ENCODE measurements around the gene FRMPD4.

DNA sequence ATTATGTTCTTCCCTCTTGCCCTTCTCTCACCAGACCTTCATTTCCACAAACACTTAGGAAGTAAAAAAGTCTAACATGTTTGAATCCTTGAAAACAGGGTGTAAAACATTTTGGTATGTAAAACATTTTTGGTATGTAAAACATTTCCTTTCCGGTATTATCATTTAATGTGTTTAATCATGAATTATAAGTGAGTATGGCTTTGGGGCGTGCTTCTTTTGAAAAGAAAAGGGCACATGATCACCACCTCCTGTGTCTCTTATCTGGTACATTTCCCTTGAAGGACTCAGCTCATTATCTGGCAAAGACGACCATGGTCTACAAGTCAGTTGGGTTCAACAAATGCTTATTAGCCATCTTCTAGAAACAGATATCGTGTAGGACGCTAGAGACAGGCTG lies 283.6 kb downstream of the FRMPD4 start:
- TF ChIP-seq ZNF24 (IDR thresholded peaks at IDR 0.05) (no peak), NR2C2 (IDR thresholded peaks at IDR 0.05; ENCODE audit: borderline replicate concordance, control insufficient read depth, insufficient read length, low read depth) (no peak)

Measured in GM12878 (cell line).